Nephron progenitor cell (in vitro differentiated cells): ENCODE measurements around the gene APAF1.

Experiments used
- DNase-seq: peaks from one replicate; pipeline ENCODE4 v3.0.0; 2021
- H3K27ac Mint-ChIP-seq: 2 replicates; pipeline ENCODE4 v1.8.0; 2021; ENCODE audit warnings: mild to moderate bottlenecking, moderate library complexity, mixed read lengths
- H3K27me3 Mint-ChIP-seq: 2 replicates; pipeline ENCODE4 v1.8.0; 2021; ENCODE audit warnings: mild to moderate bottlenecking, low read depth, mixed read lengths; ENCODE audit not compliant: poor library complexity
- H3K36me3 Mint-ChIP-seq: 2 replicates; pipeline ENCODE4 v1.8.0; 2021; ENCODE audit warnings: low read depth, mixed read lengths
- H3K4me1 Mint-ChIP-seq: 2 replicates; pipeline ENCODE4 v1.8.0; 2021; ENCODE audit warnings: mixed read lengths
- H3K4me3 Mint-ChIP-seq: 2 replicates; pipeline ENCODE4 v1.8.0; 2021; ENCODE audit warnings: mild to moderate bottlenecking, moderate library complexity, mixed read lengths
- H3K9me3 Mint-ChIP-seq: 2 replicates; pipeline ENCODE4 v1.8.0; 2021; ENCODE audit warnings: mild to moderate bottlenecking, moderate library complexity, mixed read lengths
- CTCF ChIP-seq: fragments of 200-600 bp; sonication (generic); IDR thresholded peaks from 2 replicates; pipeline ENCODE4 v1.5.0; 2021; ENCODE audit warnings: antibody characterized with exemption

Gene APAF1

GRCh38 chr12:98771811-98772752 is 127.0 kb downstream of the APAF1 start:
- Mint-ChIP-seq H3K27ac (no peak overlapping the region), H3K9me3 (peaks cover 8% of the 10 kb centered on the region), H3K36me3 (no peaks in the 10 kb centered on the region), H3K27me3 (peaks cover 3% of the 10 kb centered on the region), H3K4me3 (no peak overlapping the region), H3K4me1 (no peaks in the 10 kb centered on the region)
- TF ChIP-seq CTCF = no peak
- DNase-seq = no peak

GRCh38 chr12:98772818-98773217 is 127.7 kb downstream of the APAF1 start:
- H3K9me3 Mint-ChIP-seq = peaks cover 8% of the 10 kb centered on the region
- H3K27me3 Mint-ChIP-seq = peaks cover 3% of the 10 kb centered on the region
- H3K4me1 Mint-ChIP-seq = no peaks in the 10 kb centered on the region
- H3K36me3 Mint-ChIP-seq = no peaks in the 10 kb centered on the region
- no peak for TF ChIP-seq CTCF
- no peak overlapping the region for H3K27ac Mint-ChIP-seq
- no peak for DNase-seq
- H3K4me3 Mint-ChIP-seq = no peak overlapping the region

GRCh38 chr12:98780261-98780660 is 135.2 kb downstream of the APAF1 start:
- TF ChIP-seq CTCF = no peak
- no peaks in the 10 kb centered on the region for H3K4me1 Mint-ChIP-seq
- no peak overlapping the region for H3K27ac Mint-ChIP-seq
- H3K9me3 Mint-ChIP-seq = no peaks in the 10 kb centered on the region
- no peak for DNase-seq
- H3K36me3 Mint-ChIP-seq = no peaks in the 10 kb centered on the region
- no peak overlapping the region for H3K4me3 Mint-ChIP-seq
- H3K27me3 Mint-ChIP-seq = peaks cover 3% of the 10 kb centered on the region

- DNase-seq = no peak
- Mint-ChIP-seq H3K4me1 (no peaks in the 10 kb centered on the region), H3K9me3 (no peaks in the 10 kb centered on the region), H3K27me3 (no peaks in the 10 kb centered on the region), H3K4me3 (no peak overlapping the region), H3K27ac (no peak overlapping the region), H3K36me3 (no peaks in the 10 kb centered on the region)
- TF ChIP-seq CTCF = no peak
Observed at GRCh38 chr12:98783420-98783819, 138.3 kb downstream of the APAF1 start.
